Panc1 (cell line): ENCODE measurements around the gene FGGY. TPM values are rescaled to one million over a fixed set of nuclear protein-coding genes. Genes with fewer than 3 reads are reported as not detected.

ENCODE experiments used
- ATAC-seq: fragments of 200-7000 bp; cut with Tn5 transposase; 2 replicates; pipeline ENCODE4 v1.9.1; 2020; ENCODE audit warnings: mild to moderate bottlenecking, moderate library complexity
- BruUV-seq: library from RNA; stranded (reverse); fragments of 400-500 nt; replicated peaks from 2 replicates; lab custom pipeline; 2021; lab: Mats Ljungman, UMichigan
- CTCF ChIA-PET: fragments of 300-600 bp; sonication (Branson Sonifier 250); formaldehyde crosslinking; loops from one replicate; lab custom pipeline; 2022; ENCODE audit warnings: antibody characterized with exemption; lab: Charles Lee
- POLR2A ChIA-PET: fragments of 300-600 bp; sonication (Branson Sonifier 250); formaldehyde crosslinking; loops from one replicate; lab custom pipeline; 2022; ENCODE audit warnings: antibody characterized with exemption; lab: Charles Lee
- DNase-seq: peaks from one replicate; pipeline ENCODE4 v3.0.0-alpha.2; 2010; ENCODE audit warnings: low read depth, low spot score
- H3K27ac ChIP-seq: 2 replicates; pipeline ENCODE4 v1.5.1; 2011; ENCODE audit warnings: mild to moderate bottlenecking, low read length, inconsistent platforms
- H3K27me3 ChIP-seq: fragments of 200-500 bp; sonication (Bioruptor generic); 2 replicates; pipeline ENCODE4 v1.6.0; 2014; ENCODE audit warnings: low read length, inconsistent platforms; ENCODE audit not compliant: control insufficient read depth, insufficient read depth
- H3K36me3 ChIP-seq: fragments of 200-500 bp; sonication (Bioruptor generic); 2 replicates; pipeline ENCODE4 v1.5.1; 2014; ENCODE audit warnings: inconsistent platforms, mild to moderate bottlenecking, low read length, moderate library complexity; ENCODE audit not compliant: control insufficient read depth, insufficient read depth
- H3K4me1 ChIP-seq: 2 replicates; pipeline ENCODE4 v1.5.1; 2011; ENCODE audit warnings: inconsistent platforms, mild to moderate bottlenecking, low read length, moderate library complexity; ENCODE audit not compliant: control insufficient read depth, insufficient read depth
- H3K4me3 ChIP-seq, 2 experiments: 2 replicates each; pipeline ENCODE4 v1.5.1; 2011 to 2012; ENCODE audit warnings: low read depth in 2 of 2, low read length in 2 of 2, mild to moderate bottlenecking in 2 of 2, inconsistent platforms in 1 of 2, moderate library complexity in 1 of 2
- H3K9me3 ChIP-seq: fragments of 200-500 bp; sonication (Bioruptor generic); 2 replicates; pipeline ENCODE4 v1.5.1; 2014; ENCODE audit warnings: low read depth, mild to moderate bottlenecking, inconsistent platforms, low read length, moderate library complexity; ENCODE audit not compliant: control insufficient read depth, insufficient read depth
- POLR2AphosphoS5 ChIP-seq: IDR thresholded peaks from 2 replicates; pipeline ENCODE4 v1.6.1; 2012; ENCODE audit warnings: mild to moderate bottlenecking, low read depth, low read length, moderate library complexity
- SIN3A ChIP-seq: IDR thresholded peaks from 2 replicates; pipeline ENCODE4 v1.6.1; 2012; ENCODE audit warnings: low read depth, mild to moderate bottlenecking, low read length, moderate library complexity, borderline replicate concordance; ENCODE audit not compliant: insufficient read depth
- TCF7L2 ChIP-seq: IDR thresholded peaks from 2 replicates; pipeline ENCODE4 v1.6.1; 2011; ENCODE audit warnings: mild to moderate bottlenecking, low read depth, low read length, inconsistent platforms
- in situ Hi-C: cut with HindIII; loops from 2 replicates; pipeline ENCODE4 v1.10.0; 2016; ENCODE audit warnings: low sequenced_read_pairs, low pct_unique_long_range_greater_than_20kb
- intact Hi-C: fragments of 100-400 bp; cut with micrococcal nuclease; formaldehyde crosslinking; loops from one replicate; pipeline ENCODE4 v1.10.0; 2022; ENCODE audit not compliant: unreplicated experiment
- total RNA-seq: library from RNA; stranded (reverse); gene quantifications from one replicate; pipeline ENCODE4 v1.2.1, GENCODE V29; 2021; ENCODE audit not compliant: unreplicated experiment
- TF ChIP-seq, protein P1 (sequence below), 2 experiments: IDR thresholded peaks; 2 replicates each; pipeline ENCODE4 v1.6.1; 2011 to 2012; ENCODE audit warnings: low read depth in 2 of 2, control low read depth in 1 of 2, low read length in 1 of 2, mild to moderate bottlenecking in 1 of 2, moderate library complexity in 1 of 2; ENCODE audit not compliant: insufficient read depth in 1 of 2
- TF ChIP-seq, protein P2 (sequence below): fragments of 450-650 bp; IDR thresholded peaks from 2 replicates; pipeline ENCODE4 v1.5.1; 2017; ENCODE audit warnings: mild to moderate bottlenecking

Gene FGGY
- total RNA-seq, 1 experiment from 2014 or later, result 15.5 TPM

GRCh38 chr1:59388191-59388590 is 91.3 kb downstream of the FGGY start:
- Histone ChIP-seq H3K27me3 (no peaks in the 10 kb centered on the region), H3K4me3 (no peak overlapping the region), H3K9me3 (no peaks in the 10 kb centered on the region), H3K36me3 (no peaks in the 10 kb centered on the region), H3K4me1 (no peaks in the 10 kb centered on the region), H3K27ac (no peak overlapping the region)
- POLR2A ChIA-PET, result no interaction called here
- intact Hi-C loops (no loop called here), in situ Hi-C loops (no loop called here)
- TF ChIP-seq TCF7L2 (no peak), SIN3A (no peak), POLR2AphosphoS5 (no peak)
- TF ChIP-seq, protein P1, sequence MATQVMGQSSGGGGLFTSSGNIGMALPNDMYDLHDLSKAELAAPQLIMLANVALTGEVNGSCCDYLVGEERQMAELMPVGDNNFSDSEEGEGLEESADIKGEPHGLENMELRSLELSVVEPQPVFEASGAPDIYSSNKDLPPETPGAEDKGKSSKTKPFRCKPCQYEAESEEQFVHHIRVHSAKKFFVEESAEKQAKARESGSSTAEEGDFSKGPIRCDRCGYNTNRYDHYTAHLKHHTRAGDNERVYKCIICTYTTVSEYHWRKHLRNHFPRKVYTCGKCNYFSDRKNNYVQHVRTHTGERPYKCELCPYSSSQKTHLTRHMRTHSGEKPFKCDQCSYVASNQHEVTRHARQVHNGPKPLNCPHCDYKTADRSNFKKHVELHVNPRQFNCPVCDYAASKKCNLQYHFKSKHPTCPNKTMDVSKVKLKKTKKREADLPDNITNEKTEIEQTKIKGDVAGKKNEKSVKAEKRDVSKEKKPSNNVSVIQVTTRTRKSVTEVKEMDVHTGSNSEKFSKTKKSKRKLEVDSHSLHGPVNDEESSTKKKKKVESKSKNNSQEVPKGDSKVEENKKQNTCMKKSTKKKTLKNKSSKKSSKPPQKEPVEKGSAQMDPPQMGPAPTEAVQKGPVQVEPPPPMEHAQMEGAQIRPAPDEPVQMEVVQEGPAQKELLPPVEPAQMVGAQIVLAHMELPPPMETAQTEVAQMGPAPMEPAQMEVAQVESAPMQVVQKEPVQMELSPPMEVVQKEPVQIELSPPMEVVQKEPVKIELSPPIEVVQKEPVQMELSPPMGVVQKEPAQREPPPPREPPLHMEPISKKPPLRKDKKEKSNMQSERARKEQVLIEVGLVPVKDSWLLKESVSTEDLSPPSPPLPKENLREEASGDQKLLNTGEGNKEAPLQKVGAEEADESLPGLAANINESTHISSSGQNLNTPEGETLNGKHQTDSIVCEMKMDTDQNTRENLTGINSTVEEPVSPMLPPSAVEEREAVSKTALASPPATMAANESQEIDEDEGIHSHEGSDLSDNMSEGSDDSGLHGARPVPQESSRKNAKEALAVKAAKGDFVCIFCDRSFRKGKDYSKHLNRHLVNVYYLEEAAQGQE (IDR thresholded peaks at IDR 0.05; ENCODE audit: insufficient read depth in 1 of 2, low read depth in 2 of 2, low read length in 1 of 2), result no peak
- TF ChIP-seq, protein P2, sequence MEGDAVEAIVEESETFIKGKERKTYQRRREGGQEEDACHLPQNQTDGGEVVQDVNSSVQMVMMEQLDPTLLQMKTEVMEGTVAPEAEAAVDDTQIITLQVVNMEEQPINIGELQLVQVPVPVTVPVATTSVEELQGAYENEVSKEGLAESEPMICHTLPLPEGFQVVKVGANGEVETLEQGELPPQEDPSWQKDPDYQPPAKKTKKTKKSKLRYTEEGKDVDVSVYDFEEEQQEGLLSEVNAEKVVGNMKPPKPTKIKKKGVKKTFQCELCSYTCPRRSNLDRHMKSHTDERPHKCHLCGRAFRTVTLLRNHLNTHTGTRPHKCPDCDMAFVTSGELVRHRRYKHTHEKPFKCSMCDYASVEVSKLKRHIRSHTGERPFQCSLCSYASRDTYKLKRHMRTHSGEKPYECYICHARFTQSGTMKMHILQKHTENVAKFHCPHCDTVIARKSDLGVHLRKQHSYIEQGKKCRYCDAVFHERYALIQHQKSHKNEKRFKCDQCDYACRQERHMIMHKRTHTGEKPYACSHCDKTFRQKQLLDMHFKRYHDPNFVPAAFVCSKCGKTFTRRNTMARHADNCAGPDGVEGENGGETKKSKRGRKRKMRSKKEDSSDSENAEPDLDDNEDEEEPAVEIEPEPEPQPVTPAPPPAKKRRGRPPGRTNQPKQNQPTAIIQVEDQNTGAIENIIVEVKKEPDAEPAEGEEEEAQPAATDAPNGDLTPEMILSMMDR, result no peak
- ATAC-seq (no peak), DNase-seq (no peak)
- CTCF ChIA-PET, result no interaction called here
- no TSS peak for BruUV-seq

DNA sequence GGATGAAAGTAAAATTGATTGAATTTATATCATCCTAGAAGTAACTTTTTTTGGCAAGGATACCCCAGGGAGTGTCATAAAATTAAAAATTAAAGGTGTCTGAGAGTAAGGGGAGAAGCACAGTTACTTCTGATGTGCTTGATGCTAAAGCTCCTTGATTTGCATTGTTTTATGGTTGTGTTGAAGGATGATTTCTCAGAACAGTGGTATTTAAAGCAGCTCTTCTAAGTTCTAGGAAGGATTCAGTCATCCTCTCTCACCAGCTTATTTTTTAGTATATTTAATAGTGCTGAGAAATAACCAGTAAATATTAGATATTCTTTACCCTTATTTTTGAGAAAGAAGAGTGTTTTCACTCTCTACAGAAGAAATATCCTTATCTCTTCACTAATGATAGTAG is 93.0 kb downstream of the FGGY start:
- no TSS peak for BruUV-seq
- TF ChIP-seq TCF7L2, result no peak
- TF ChIP-seq SIN3A, result no peak
- TF ChIP-seq, protein P2, result no peak
- no peak for TF ChIP-seq POLR2AphosphoS5
- TF ChIP-seq, protein P1 (IDR thresholded peaks at IDR 0.05; ENCODE audit: insufficient read depth in 1 of 2, low read depth in 2 of 2, low read length in 1 of 2), result no peak
- in situ Hi-C loops (no loop called here), intact Hi-C loops (no loop called here)
- ChIA-PET CTCF (no interaction called here), POLR2A (no interaction called here)
- H3K27ac ChIP-seq, result no peak overlapping the region
- no peaks in the 10 kb centered on the region for H3K36me3 ChIP-seq
- no peaks in the 10 kb centered on the region for H3K27me3 ChIP-seq
- no peaks in the 10 kb centered on the region for H3K9me3 ChIP-seq
- ATAC-seq (no peak), DNase-seq (no peak)
- H3K4me1 ChIP-seq, result no peaks in the 10 kb centered on the region
- no peak overlapping the region for H3K4me3 ChIP-seq
